ENCODE results near the gene RGS10. TPM values are rescaled to one million over a fixed set of nuclear protein-coding genes. Genes with fewer than 3 reads are reported as not detected.

Gene RGS10
- total RNA-seq, 1 experiment from 2014 or later = 10.6 TPM

- H3K79me2 ChIP-seq (ENCODE audit: insufficient read depth, low read length) = no peaks in the 10 kb centered on the region
- H3K18ac ChIP-seq (ENCODE audit: insufficient read length, low read depth, low read length) = no peak overlapping the region
- no peak overlapping the region for H3K9ac ChIP-seq (ENCODE audit: extremely low read depth, insufficient read length, low read length)
- H2BK20ac ChIP-seq (ENCODE audit: low read depth, low read length, poor library complexity, severe bottlenecking) = no peak overlapping the region
- no peaks in the 10 kb centered on the region for H4K20me1 ChIP-seq (ENCODE audit: control insufficient read depth, insufficient read depth, insufficient read length)
- H4K91ac ChIP-seq (ENCODE audit: insufficient read length, low read depth, low read length) = no peak overlapping the region
- peaks cover 0 to 5% (median 2%) of the 10 kb centered on the region in 3 experiments; a peak in 4 of 7 replicates for H3K36me3 Mint-ChIP-seq (ENCODE audit: insufficient read depth in 1 of 3, low read depth in 3 of 3)
- H3K56ac ChIP-seq (ENCODE audit: insufficient read length, low read depth, low read length) = no peak overlapping the region
- no peak overlapping the region for H2AFZ ChIP-seq (ENCODE audit: low read length)
- no peak overlapping the region for H2BK15ac ChIP-seq (ENCODE audit: low read depth, low read length)
- no peak overlapping the region for H2BK5ac ChIP-seq (ENCODE audit: insufficient read length, low read length)
- no CpG with 5 or more reads among the region's 2 CpGs for WGBS (ENCODE audit: extremely low coverage, insufficient read length, low lambda C conversion rate)
- no peak overlapping the region for H3K23ac ChIP-seq (ENCODE audit: insufficient read length, low read depth, low read length)
- H3K27ac Mint-ChIP-seq = no peak overlapping the region
- H3K9me3 Mint-ChIP-seq = peaks cover 8 to 12% of the 10 kb centered on the region in 2 experiments
- DNase-seq = no peak
- H2BK120ac ChIP-seq (ENCODE audit: low read depth, low read length, poor library complexity, severe bottlenecking) = no peak overlapping the region
- H2BK12ac ChIP-seq (ENCODE audit: insufficient read length, low read depth, low read length) = no peak overlapping the region
- H3K79me1 ChIP-seq (ENCODE audit: insufficient read depth, low read depth, low read length, poor library complexity, severe bottlenecking) = no peaks in the 10 kb centered on the region
- no peak overlapping the region for H4K8ac ChIP-seq (replicated peaks; ENCODE audit: insufficient read length, low read depth, low read length)
- H3K9me3 ChIP-seq (ENCODE audit: control insufficient read depth, low read depth, low read length) = no peaks in the 10 kb centered on the region
- peaks cover 0 to 11% of the 10 kb centered on the region in 2 experiments; a peak in 2 of 4 replicates for H3K4me1 Mint-ChIP-seq
- no peak overlapping the region for H3K4ac ChIP-seq (ENCODE audit: low read depth, low read length)
- H2AK5ac ChIP-seq (ENCODE audit: insufficient read length, low read length) = no peak overlapping the region
- no peak overlapping the region for H3K14ac ChIP-seq (ENCODE audit: insufficient read depth, low read length)
- no peak overlapping the region for H3K4me3 Mint-ChIP-seq
- no peaks in the 10 kb centered on the region for H3K27me3 ChIP-seq (ENCODE audit: insufficient read depth, low read length)
- no peaks in the 10 kb centered on the region for H3K4me1 ChIP-seq (ENCODE audit: insufficient read depth, low read length)
- no peak overlapping the region for H4K5ac ChIP-seq (ENCODE audit: insufficient read length, low read depth, low read length)
- H3K4me2 ChIP-seq (ENCODE audit: insufficient read depth, insufficient read length, low read length) = no peak overlapping the region
- H3T11ph ChIP-seq (ENCODE audit: low read length) = no peak overlapping the region
- H3K27ac ChIP-seq (ENCODE audit: insufficient read length, low read depth, low read length) = no peak overlapping the region
- no peak for TF ChIP-seq CTCF (conservative IDR thresholded peaks at IDR 0.05)
- H3K23me2 ChIP-seq (ENCODE audit: insufficient read length, low read depth, low read length, poor library complexity, severe bottlenecking) = no peaks in the 10 kb centered on the region
- peaks cover 42% of the 10 kb centered on the region for H3K27me3 Mint-ChIP-seq (ENCODE audit: low read depth)
Measured at GRCh38 chr10:119461923-119462322, 80.6 kb downstream of the RGS10 start.
